ENCODE results near the gene SPRY4. TPM values are rescaled to one million over a fixed set of nuclear protein-coding genes. Genes with fewer than 3 reads are reported as not detected.
"Not testable (repeated sequence)": the region's sequence is repeated elsewhere in the genome, so short reads cannot be mapped to it uniquely, and the experiment has no call there.

SPRY4 gene
- total RNA-seq, 1 donor from 2014 or later, result 23.4 TPM

DNA sequence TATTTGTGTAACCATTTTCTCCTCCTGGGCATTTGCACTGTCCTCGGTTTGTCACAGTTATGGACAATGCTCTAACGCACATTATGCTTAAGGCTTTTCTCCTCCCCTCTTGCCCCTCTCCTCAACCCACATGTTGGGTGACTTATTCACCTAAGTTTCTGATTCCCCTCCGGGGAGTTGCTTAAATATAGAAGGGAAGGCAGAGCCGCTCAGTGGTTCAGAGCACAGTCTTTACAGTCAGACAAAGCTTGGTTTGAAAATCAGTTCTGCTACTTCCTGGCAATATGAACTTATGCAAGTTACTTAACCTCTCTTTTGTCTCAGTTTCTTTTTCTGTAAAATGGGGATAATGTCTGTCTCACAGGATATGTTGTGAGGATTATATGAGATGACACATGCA, 41.2 kb upstream of the SPRY4 start:
- DNase-seq (ENCODE audit: low read depth) (no peak), FAIRE-seq (no peak)
- no peak overlapping the region for H3K4me3 Mint-ChIP-seq (ENCODE audit: unreplicated experiment)
- Histone ChIP-seq H2AFZ (ENCODE audit: low read depth, low read length) (no peak overlapping the region), H3K9me3 (ENCODE audit: insufficient read depth, low read depth, low read length) (no peaks in the 10 kb centered on the region), H3K4me3 (ENCODE audit: insufficient read depth, low read depth, low read length) (no peak overlapping the region), H3K4me2 (ENCODE audit: low read length) (no peak overlapping the region), H3K27ac (ENCODE audit: low read depth, low read length) (no peak overlapping the region), H4K20me1 (ENCODE audit: insufficient read depth, low read length) (no peaks in the 10 kb centered on the region), H3K79me2 (ENCODE audit: insufficient read depth, low read length) (no peaks in the 10 kb centered on the region), H3K4me1 (ENCODE audit: insufficient read depth, low read length) (peaks cover 17% of the 10 kb centered on the region), H3K36me3 (ENCODE audit: insufficient read depth, low read length) (no peaks in the 10 kb centered on the region), H3K9ac (ENCODE audit: low read length) (no peak overlapping the region), H3K27me3 (ENCODE audit: insufficient read depth, low read length) (no peaks in the 10 kb centered on the region)
- H3K27me3 Mint-ChIP-seq (ENCODE audit: low read depth, unreplicated experiment), result peaks cover 7% of the 10 kb centered on the region
- no peaks in the 10 kb centered on the region for H3K36me3 Mint-ChIP-seq (ENCODE audit: low read depth, unreplicated experiment)
- H3K4me1 Mint-ChIP-seq (ENCODE audit: low read depth, unreplicated experiment), result peaks cover 18% of the 10 kb centered on the region
- TF ChIP-seq, protein P1, sequence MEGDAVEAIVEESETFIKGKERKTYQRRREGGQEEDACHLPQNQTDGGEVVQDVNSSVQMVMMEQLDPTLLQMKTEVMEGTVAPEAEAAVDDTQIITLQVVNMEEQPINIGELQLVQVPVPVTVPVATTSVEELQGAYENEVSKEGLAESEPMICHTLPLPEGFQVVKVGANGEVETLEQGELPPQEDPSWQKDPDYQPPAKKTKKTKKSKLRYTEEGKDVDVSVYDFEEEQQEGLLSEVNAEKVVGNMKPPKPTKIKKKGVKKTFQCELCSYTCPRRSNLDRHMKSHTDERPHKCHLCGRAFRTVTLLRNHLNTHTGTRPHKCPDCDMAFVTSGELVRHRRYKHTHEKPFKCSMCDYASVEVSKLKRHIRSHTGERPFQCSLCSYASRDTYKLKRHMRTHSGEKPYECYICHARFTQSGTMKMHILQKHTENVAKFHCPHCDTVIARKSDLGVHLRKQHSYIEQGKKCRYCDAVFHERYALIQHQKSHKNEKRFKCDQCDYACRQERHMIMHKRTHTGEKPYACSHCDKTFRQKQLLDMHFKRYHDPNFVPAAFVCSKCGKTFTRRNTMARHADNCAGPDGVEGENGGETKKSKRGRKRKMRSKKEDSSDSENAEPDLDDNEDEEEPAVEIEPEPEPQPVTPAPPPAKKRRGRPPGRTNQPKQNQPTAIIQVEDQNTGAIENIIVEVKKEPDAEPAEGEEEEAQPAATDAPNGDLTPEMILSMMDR (IDR thresholded peaks at IDR 0.05; ENCODE audit: insufficient read depth, low read depth, low read length), result no peak
- TF ChIP-seq EZH2 (IDR thresholded peaks at IDR 0.05; ENCODE audit: insufficient read depth, low read length), result no peak
- H3K27ac Mint-ChIP-seq (ENCODE audit: unreplicated experiment), result no peak overlapping the region
- H3K9me3 Mint-ChIP-seq (ENCODE audit: unreplicated experiment), result no peaks in the 10 kb centered on the region

DNA sequence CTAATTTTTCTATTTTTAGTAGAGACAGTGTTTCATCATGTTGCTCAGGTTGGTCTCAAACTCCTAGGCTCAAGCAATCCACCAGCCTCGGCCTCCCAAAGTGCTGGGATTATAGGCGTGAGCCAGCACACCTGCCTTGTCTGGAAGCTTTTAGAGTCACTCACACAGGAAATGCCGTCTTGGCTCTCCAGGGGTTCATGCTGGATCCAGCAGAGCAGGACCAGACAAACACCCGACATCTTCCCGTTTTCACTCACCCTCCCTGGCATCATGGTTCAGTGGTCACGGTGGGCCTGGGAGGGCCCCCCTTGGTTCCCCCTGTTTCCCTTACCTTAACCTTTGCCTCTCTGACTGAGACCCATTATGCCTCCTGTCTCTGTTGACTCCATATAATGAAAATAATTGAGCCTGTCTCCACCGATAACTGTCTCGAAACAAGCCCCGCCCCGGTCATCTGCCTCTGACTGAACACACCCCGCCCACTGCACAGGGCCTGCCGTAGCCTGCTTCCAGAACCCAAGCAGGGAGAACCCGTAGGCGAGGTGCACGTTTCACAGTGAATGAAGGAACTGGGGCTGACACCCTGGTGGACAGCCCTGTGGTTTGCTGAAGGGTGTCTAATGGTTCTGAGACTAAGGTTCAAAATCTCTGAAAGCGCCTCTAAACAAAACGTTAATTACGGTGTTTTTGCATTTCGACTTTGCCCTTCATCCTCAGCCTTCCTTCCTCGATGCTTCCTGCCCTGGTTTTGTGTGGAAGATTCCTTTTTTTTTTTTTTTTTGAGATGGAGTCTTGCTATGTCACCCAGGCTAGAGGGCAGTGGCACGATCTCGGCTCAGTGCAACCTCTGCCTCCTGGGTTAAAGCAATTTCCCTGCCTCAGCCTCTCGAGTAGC, 39.7 kb upstream of the SPRY4 start:
- DNase-seq (ENCODE audit: low read depth) (no peak), FAIRE-seq (no peak)
- Histone ChIP-seq H3K27me3 (ENCODE audit: insufficient read depth, low read length) (no peaks in the 10 kb centered on the region), H3K79me2 (ENCODE audit: insufficient read depth, low read length) (no peaks in the 10 kb centered on the region), H4K20me1 (ENCODE audit: insufficient read depth, low read length) (no peaks in the 10 kb centered on the region), H3K36me3 (ENCODE audit: insufficient read depth, low read length) (no peaks in the 10 kb centered on the region), H2AFZ (ENCODE audit: low read depth, low read length) (peak overlapping the region; percentile 39), H3K4me2 (ENCODE audit: low read length) (peak overlapping the region; percentile 47), H3K27ac (ENCODE audit: low read depth, low read length) (no peak overlapping the region), H3K4me1 (ENCODE audit: insufficient read depth, low read length) (peaks cover 29% of the 10 kb centered on the region), H3K9ac (ENCODE audit: low read length) (no peak overlapping the region), H3K9me3 (ENCODE audit: insufficient read depth, low read depth, low read length) (no peaks in the 10 kb centered on the region), H3K4me3 (ENCODE audit: insufficient read depth, low read depth, low read length) (no peak overlapping the region)
- Mint-ChIP-seq H3K4me3 (ENCODE audit: unreplicated experiment) (no peak overlapping the region), H3K4me1 (ENCODE audit: low read depth, unreplicated experiment) (peaks cover 32% of the 10 kb centered on the region), H3K27me3 (ENCODE audit: low read depth, unreplicated experiment) (peaks cover 7% of the 10 kb centered on the region), H3K9me3 (ENCODE audit: unreplicated experiment) (no peaks in the 10 kb centered on the region), H3K36me3 (ENCODE audit: low read depth, unreplicated experiment) (no peaks in the 10 kb centered on the region), H3K27ac (ENCODE audit: unreplicated experiment) (no peak overlapping the region)
- TF ChIP-seq EZH2 (IDR thresholded peaks at IDR 0.05; ENCODE audit: insufficient read depth, low read length), result no peak
- TF ChIP-seq, protein P1 (IDR thresholded peaks at IDR 0.05; ENCODE audit: insufficient read depth, low read depth, low read length), result no peak

DNA sequence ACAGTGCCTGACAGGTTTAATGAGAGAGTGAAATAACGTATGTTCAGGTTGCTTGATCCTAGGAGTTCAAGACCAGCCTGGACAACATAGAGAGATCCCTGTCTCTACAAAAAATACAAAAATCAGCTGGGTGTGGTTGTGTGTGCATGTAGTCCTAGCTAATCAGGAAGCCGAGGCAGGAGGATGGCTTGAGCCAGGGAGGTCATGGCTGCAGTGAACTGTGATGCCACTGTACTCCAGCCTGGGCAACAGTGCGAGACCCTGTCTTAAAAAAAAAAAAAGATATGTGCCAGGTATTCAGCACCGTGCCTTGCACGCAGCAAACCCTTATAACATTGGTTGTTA, 38.8 kb upstream of the SPRY4 start:
- FAIRE-seq (no peak), DNase-seq (ENCODE audit: low read depth) (no peak)

DNA sequence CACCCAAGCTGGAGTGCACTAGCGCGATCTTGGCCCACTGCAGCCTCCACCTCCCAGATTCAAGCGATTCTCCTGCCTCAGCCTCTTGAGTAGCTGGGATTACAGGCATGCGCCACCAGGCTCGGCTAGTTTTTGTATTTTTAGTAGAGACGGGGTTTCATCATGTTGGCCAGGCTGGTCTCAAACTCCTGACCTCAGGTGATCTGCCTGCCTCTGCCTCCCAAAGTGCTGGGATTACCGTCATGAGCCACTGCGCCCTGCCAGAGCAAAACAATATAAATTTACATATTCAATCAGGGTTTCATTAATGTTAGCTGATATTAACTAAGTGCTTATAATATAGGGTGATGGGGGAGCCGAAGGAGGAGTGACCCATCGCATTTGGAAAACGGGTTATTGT, 37.4 kb upstream of the SPRY4 start:
- not testable (repeated sequence) for H2AFZ ChIP-seq (ENCODE audit: low read depth, low read length); H3K9me3 Mint-ChIP-seq (ENCODE audit: unreplicated experiment); H3K4me3 Mint-ChIP-seq (ENCODE audit: unreplicated experiment); H3K27me3 Mint-ChIP-seq (ENCODE audit: low read depth, unreplicated experiment); H3K27me3 ChIP-seq (ENCODE audit: insufficient read depth, low read length); H3K79me2 ChIP-seq (ENCODE audit: insufficient read depth, low read length); H3K9ac ChIP-seq (ENCODE audit: low read length); H3K36me3 Mint-ChIP-seq (ENCODE audit: low read depth, unreplicated experiment); FAIRE-seq; H3K9me3 ChIP-seq (ENCODE audit: insufficient read depth, low read depth, low read length); H4K20me1 ChIP-seq (ENCODE audit: insufficient read depth, low read length); DNase-seq (ENCODE audit: low read depth); H3K4me3 ChIP-seq (ENCODE audit: insufficient read depth, low read depth, low read length); H3K36me3 ChIP-seq (ENCODE audit: insufficient read depth, low read length)
- H3K4me1 Mint-ChIP-seq (ENCODE audit: low read depth, unreplicated experiment), result peaks cover 32% of the 10 kb centered on the region
- peak overlapping the region; percentile 29 for H3K27ac ChIP-seq (ENCODE audit: low read depth, low read length)
- peaks cover 42% of the 10 kb centered on the region for H3K4me1 ChIP-seq (ENCODE audit: insufficient read depth, low read length)
- H3K27ac Mint-ChIP-seq (ENCODE audit: unreplicated experiment), result peak overlapping the region; percentile 87
- H3K4me2 ChIP-seq (ENCODE audit: low read length), result peak overlapping the region; percentile 56

More for the DNA sequence above, 38.8 kb upstream of the SPRY4 start:
- H3K9ac ChIP-seq (ENCODE audit: low read length), result no peak overlapping the region
- H3K4me3 Mint-ChIP-seq (ENCODE audit: unreplicated experiment), result no peak overlapping the region
- TF ChIP-seq, protein P1 (IDR thresholded peaks at IDR 0.05; ENCODE audit: insufficient read depth, low read depth, low read length), result no peak
- TF ChIP-seq EZH2 (IDR thresholded peaks at IDR 0.05; ENCODE audit: insufficient read depth, low read length), result no peak
- H3K27ac Mint-ChIP-seq (ENCODE audit: unreplicated experiment), result no peak overlapping the region
- H3K4me2 ChIP-seq (ENCODE audit: low read length), result no peak overlapping the region
- H3K79me2 ChIP-seq (ENCODE audit: insufficient read depth, low read length), result no peaks in the 10 kb centered on the region
- no peak overlapping the region for H2AFZ ChIP-seq (ENCODE audit: low read depth, low read length)
- no peaks in the 10 kb centered on the region for H4K20me1 ChIP-seq (ENCODE audit: insufficient read depth, low read length)
- H3K4me1 Mint-ChIP-seq (ENCODE audit: low read depth, unreplicated experiment), result peaks cover 32% of the 10 kb centered on the region
- no peaks in the 10 kb centered on the region for H3K27me3 ChIP-seq (ENCODE audit: insufficient read depth, low read length)
- H3K9me3 ChIP-seq (ENCODE audit: insufficient read depth, low read depth, low read length), result no peaks in the 10 kb centered on the region
- no peak overlapping the region for H3K27ac ChIP-seq (ENCODE audit: low read depth, low read length)
- no peaks in the 10 kb centered on the region for H3K36me3 Mint-ChIP-seq (ENCODE audit: low read depth, unreplicated experiment)
- H3K4me3 ChIP-seq (ENCODE audit: insufficient read depth, low read depth, low read length), result no peak overlapping the region
- peaks cover 29% of the 10 kb centered on the region for H3K4me1 ChIP-seq (ENCODE audit: insufficient read depth, low read length)
- H3K36me3 ChIP-seq (ENCODE audit: insufficient read depth, low read length), result no peaks in the 10 kb centered on the region
- peaks cover 7% of the 10 kb centered on the region for H3K27me3 Mint-ChIP-seq (ENCODE audit: low read depth, unreplicated experiment)
- no peaks in the 10 kb centered on the region for H3K9me3 Mint-ChIP-seq (ENCODE audit: unreplicated experiment)

All from astrocyte (in vitro differentiated cells and primary cell).